IPS-18c (cell line): Measurements from ENCODE around the gene SLC12A7.

Experiments used
- H3K4me3 ChIP-seq: 2 replicates; pipeline ENCODE4 v1.7.0; 2013; ENCODE audit warnings: low read depth, mild to moderate bottlenecking, low read length, moderate library complexity; ENCODE audit not compliant: insufficient read depth
- H3K9me3 ChIP-seq: one replicate; pipeline ENCODE4 v1.6.1; 2013; ENCODE audit warnings: mild to moderate bottlenecking, low read length, moderate library complexity; ENCODE audit not compliant: control insufficient read depth, insufficient read depth

SLC12A7 gene

GRCh38 chr5:1118738-1119137 is 6.9 kb upstream of the SLC12A7 start:
- Histone ChIP-seq H3K4me3 (no peak overlapping the region), H3K9me3 (no peaks in the 10 kb centered on the region)

DNA sequence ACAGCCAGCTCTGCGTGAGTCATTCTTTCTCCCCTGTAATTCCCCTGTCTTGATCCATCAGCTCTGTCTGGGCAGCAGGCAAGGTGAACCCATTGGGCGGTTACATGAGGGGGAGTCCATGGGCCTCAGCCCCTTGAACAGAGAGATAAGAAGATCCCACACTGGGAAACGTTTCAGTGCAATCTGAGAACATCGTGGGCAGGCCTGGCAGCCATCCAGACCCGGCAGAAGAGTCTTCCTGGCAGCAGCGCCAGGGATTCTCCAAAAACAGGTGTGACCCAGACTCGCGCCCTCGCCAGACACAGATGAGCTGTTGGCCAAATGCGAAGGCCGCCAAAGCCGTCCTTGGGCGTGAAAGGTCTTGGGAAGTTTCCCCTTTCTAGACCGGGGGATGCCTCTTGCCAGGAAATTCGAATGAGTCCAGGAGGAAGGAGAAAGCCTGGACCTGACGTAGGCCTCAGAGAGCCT is 6.4 kb upstream of the SLC12A7 start:
- Histone ChIP-seq H3K9me3 (no peaks in the 10 kb centered on the region), H3K4me3 (no peak overlapping the region)

DNA sequence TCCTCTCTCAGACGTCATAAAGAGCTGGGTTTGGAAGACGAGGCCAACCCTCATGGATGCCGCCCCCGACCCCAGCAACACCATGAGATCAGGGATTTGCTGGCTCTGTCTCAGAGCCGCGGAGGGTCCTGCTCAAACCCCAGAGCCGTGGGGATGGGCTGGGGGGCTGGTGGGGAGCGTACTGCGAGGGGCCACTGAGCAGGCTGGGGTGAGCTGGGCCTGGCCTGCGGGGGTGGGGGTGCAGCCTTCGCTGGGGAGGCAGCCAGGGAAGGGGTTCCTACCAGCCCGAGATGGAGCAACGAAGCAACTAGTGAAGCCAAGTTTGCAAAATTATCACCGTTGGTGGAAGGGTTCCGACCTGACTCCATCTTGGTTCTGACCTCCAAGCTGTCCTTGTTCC is 5.1 kb upstream of the SLC12A7 start:
- H3K9me3 ChIP-seq: no peaks in the 10 kb centered on the region
- no peak overlapping the region for H3K4me3 ChIP-seq

DNA sequence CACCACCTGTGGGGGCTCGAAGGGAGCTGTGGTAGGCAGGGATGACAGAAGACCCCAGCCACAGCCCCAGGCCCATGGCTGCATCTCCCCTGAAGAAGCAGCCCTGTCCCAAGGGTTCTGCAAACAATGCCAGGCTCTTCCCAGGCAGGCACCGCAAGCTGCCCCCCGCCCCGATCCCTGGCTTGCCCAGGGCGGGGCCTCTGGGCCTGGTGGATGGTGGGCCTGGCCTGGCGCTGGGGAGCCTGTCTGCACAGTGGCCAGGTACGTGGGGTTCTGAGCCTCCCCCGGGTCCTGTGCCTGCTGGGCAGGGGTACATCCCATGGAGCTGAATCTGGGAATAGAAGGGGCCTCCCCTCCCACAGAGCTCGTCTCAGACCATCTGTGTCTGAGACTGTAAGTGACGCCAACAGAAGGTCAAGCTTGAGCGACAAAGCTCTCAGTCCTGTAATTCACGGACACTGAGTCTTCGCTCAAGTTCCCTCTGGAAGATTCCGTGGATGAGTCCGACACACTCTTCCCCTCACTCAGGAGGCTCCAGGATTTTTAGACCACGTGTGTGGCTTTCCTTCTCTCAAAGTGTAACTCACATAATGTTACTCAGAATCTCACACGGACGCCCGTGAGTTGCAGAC is 4.4 kb upstream of the SLC12A7 start:
- H3K4me3 ChIP-seq: no peak overlapping the region
- H3K9me3 ChIP-seq: no peaks in the 10 kb centered on the region

DNA sequence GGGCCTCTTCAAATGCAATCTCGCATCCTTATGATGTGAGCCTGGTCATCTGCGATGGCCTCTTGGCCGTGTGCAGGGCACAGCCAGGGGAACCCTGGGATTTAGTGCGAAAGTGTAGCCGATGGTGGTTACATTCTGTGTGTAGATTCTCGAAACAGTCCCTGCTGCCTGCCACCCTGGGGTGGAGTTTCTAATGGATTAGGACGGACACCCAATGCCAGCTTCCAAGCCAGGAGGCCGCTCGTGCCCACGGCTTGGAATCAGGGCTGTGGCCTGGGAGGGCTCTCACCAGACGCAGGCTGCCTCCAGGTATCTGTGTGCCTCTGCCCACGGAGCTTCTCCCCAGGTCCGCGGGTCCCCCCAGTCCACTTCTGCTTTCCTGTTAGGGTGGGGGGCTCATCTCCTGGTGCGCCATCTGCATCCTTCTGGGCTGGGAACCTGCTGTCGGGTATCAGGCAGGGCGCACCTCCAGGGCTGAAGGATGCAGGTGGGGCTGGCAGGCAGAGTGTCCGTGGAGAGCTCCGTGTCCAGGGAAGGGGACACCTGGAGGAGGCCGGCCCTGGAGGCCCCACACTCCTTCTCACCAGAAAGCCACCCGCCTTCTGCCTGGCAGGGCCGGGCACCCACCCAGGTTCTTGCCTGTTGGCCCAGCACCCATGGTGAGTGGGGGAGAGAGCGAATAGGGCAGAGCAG is 3.4 kb upstream of the SLC12A7 start:
- H3K4me3 ChIP-seq: no peak overlapping the region
- no peaks in the 10 kb centered on the region for H3K9me3 ChIP-seq

GRCh38 chr5:1113805-1114586 is 2.1 kb upstream of the SLC12A7 start:
- Histone ChIP-seq H3K9me3 (no peaks in the 10 kb centered on the region), H3K4me3 (no peak overlapping the region)

- H3K4me3 ChIP-seq: no peak overlapping the region
- no peaks in the 10 kb centered on the region for H3K9me3 ChIP-seq
These were observed 1.4 kb upstream of the SLC12A7 start for GRCh38 chr5:1113332-1113690.

DNA sequence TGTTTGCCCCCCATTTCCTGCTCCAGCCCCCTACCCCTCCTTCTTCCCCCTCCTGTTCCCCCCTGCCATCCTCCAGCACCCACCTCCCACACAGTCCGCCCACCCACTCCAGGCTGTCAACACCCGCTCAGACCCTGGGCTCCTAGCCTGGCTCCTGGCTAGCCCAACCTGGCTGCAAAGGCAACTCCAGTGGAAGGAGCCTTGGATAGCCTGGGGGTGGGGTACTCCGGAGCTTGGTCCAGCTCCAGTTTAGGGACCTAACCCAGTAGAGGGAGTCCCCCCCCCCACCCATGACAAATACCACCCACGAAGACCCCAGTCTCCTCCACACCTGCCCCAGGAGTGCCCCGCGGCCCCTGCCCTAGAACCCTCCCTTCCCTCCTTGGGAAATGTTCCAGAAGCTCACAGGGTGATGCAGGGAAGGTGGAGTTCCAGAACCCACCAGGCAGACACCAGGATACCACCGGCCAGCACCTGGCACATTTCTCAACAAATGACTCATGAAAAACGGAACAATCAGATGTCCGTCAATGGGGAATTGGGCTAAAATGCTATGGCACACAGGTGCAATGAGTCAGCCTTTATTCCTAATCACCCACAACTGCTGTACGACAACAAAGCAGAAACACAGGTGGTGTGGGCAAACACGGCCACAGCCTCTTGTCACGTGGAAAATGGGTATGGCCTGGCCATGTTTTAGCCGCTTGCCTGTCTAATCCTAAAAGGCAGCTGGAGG is 901 bp upstream of the SLC12A7 start:
- H3K9me3 ChIP-seq: no peaks in the 10 kb centered on the region
- no peak overlapping the region for H3K4me3 ChIP-seq

- Histone ChIP-seq H3K4me3 (peak overlapping the region; percentile 81), H3K9me3 (no peaks in the 10 kb centered on the region)
These were observed 579 bp downstream of the SLC12A7 start for GRCh38 chr5:1111241-1111726.

DNA sequence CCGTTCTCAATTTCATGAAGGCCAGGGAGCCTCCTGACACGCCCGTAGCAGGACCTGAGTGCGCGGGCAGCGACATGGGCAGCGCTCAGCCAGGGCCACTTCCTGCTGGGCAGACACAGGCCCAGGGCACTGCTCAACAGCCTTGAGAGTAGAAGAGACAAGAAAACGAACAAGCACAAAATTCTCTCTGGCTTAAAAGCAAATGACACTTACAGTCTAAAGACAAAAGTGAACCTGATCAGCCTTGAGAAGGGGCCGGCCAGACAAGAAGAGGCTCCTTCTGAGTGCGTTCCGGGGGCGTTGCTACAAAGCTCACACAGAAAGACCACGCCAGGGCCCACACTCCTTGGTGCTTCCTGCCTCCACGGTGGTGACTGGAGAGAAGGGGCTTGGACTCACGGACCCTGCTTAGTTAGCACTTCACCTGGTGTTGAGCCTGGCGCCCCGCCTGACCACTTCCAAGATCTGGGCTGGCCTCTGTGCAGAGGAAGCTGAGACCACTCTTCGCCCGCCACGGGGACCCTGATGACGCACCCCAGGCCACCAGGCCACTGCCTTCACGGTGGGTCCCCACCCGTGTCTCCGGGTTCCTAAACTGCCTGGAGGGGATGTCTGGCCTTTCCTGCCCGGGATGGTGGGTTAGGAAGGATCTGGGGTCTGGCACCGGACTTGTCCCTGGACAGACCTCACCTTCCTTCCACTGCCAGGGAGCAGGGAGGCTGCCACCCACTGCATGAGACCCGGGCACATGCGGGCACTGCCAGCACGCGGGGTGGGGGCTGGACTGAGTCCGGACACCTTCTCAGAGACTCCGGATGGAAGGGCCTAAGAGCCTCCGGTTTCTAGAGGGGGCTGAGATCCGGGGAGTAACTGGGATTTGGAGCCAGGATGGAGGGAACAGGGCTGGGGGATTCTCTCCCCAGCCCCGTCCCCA is 1.3 kb downstream of the SLC12A7 start:
- no peaks in the 10 kb centered on the region for H3K9me3 ChIP-seq
- peak overlapping the region; percentile 81 for H3K4me3 ChIP-seq

- H3K4me3 ChIP-seq: no peak overlapping the region
- H3K9me3 ChIP-seq: no peaks in the 10 kb centered on the region
These were observed 2.1 kb downstream of the SLC12A7 start for GRCh38 chr5:1109542-1110306.

DNA sequence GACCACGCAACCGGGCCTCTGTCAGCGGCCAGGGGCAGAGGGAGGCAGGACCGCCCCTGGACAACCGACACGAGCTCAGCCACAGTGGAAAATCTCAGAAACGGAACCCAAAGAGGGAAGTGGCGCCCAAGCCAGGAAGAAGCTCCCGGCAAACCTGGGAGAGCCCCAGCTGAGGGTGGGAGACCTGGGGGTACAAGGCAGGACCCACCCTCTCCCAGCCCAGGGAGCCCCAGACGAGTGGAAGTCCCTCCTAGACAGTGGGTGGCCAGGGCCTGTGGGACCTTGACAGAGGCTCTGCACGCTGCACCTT is 3.0 kb downstream of the SLC12A7 start:
- no peak overlapping the region for H3K4me3 ChIP-seq
- no peaks in the 10 kb centered on the region for H3K9me3 ChIP-seq

- Histone ChIP-seq H3K4me3 (no peak overlapping the region), H3K9me3 (no peaks in the 10 kb centered on the region)
These were observed 3.6 kb downstream of the SLC12A7 start for GRCh38 chr5:1108023-1108864.

- Histone ChIP-seq H3K4me3 (no peak overlapping the region), H3K9me3 (no peaks in the 10 kb centered on the region)
These were observed 4.5 kb downstream of the SLC12A7 start for GRCh38 chr5:1107167-1108022.
